Smooth muscle cell (in vitro differentiated cells): ENCODE data around the gene PAXIP1. TPM values are rescaled to one million over a fixed set of nuclear protein-coding genes. Genes with fewer than 3 reads are reported as not detected.
A peak's percentile ranks its signal among the peaks of the same experiment; 100 is the strongest.

Source experiments
- DNase-seq: peaks from one replicate; lab custom pipeline; 2025; ENCODE audit not compliant: unreplicated experiment; lab: John Stamatoyannopoulos, UW
- H2AFZ ChIP-seq: fragments of 200-600 bp; sonication (generic); 2 replicates; pipeline ENCODE4 v1.6.0; 2016; ENCODE audit warnings: antibody characterized with exemption, low read depth, mild to moderate bottlenecking
- H3F3A ChIP-seq: fragments of 200-600 bp; sonication (generic); 2 replicates; pipeline ENCODE4 v1.6.0; 2017; ENCODE audit warnings: antibody characterized with exemption, low read depth
- H3K27ac ChIP-seq: fragments of 200-600 bp; sonication (generic); 2 replicates; pipeline ENCODE4 v1.5.1; 2016; ENCODE audit warnings: low read depth, mild to moderate bottlenecking
- H3K27me3 ChIP-seq: fragments of 200-600 bp; sonication (generic); 2 replicates; pipeline ENCODE4 v1.6.1; 2016; ENCODE audit warnings: low read depth, mild to moderate bottlenecking
- H3K36me3 ChIP-seq: fragments of 200-600 bp; sonication (generic); 2 replicates; pipeline ENCODE4 v1.5.1; 2016; ENCODE audit warnings: low read depth
- H3K4me1 ChIP-seq: fragments of 200-600 bp; sonication (generic); 2 replicates; pipeline ENCODE4 v1.5.1; 2016; ENCODE audit warnings: low read depth
- H3K4me2 ChIP-seq: fragments of 200-600 bp; sonication (generic); 2 replicates; pipeline ENCODE4 v1.6.0; 2016; ENCODE audit warnings: mild to moderate bottlenecking
- H3K4me3 ChIP-seq: fragments of 200-600 bp; sonication (generic); 2 replicates; pipeline ENCODE4 v1.5.1; 2016; ENCODE audit warnings: mild to moderate bottlenecking
- H3K79me2 ChIP-seq: fragments of 200-600 bp; sonication (generic); 2 replicates; pipeline ENCODE4 v1.6.0; 2016; ENCODE audit warnings: low read depth, mild to moderate bottlenecking
- H3K9ac ChIP-seq: fragments of 200-600 bp; sonication (generic); 2 replicates; pipeline ENCODE4 v1.6.0; 2016; ENCODE audit warnings: low read depth
- H3K9me3 ChIP-seq: fragments of 200-600 bp; sonication (generic); replicated peaks from 2 replicates; pipeline ENCODE4 v1.5.1; 2016; ENCODE audit warnings: low read depth
- H4K20me1 ChIP-seq: fragments of 200-600 bp; sonication (generic); 2 replicates; pipeline ENCODE4 v1.6.0; 2016; ENCODE audit warnings: low read depth
- CTCF ChIP-seq: fragments of 200-600 bp; sonication (generic); IDR thresholded peaks from 2 replicates; pipeline ENCODE4 v1.5.1; 2017; ENCODE audit warnings: borderline replicate concordance, mild to moderate bottlenecking, antibody characterized with exemption; ENCODE audit not compliant: insufficient read depth, poor library complexity, severe bottlenecking
- WGBS: methylation state at CpG from one replicate; pipeline ENCODE4 v1.1.7; 2016; ENCODE audit warnings: low lambda C conversion rate; 5-methylcytosine and 5-hydroxymethylcytosine counted together
- polyA plus RNA-seq: library from polyadenylated mRNA; unstranded; fragments of >200 nt; fragmentation: Nextera tagmentation; extraction: Ambion mirVana; gene quantifications from 2 replicates; pipeline ENCODE4 v1.2.1, GENCODE V29; 2016
- total RNA-seq: library from RNA; depleted of rRNA; stranded (reverse); fragments of >200 nt; gene quantifications from 2 replicates; pipeline ENCODE4 v1.2.3, GENCODE V29; 2014

Gene PAXIP1
- total and polyA plus RNA-seq, 2 experiments from 2014 or later: 1.8 to 7.1 TPM

GRCh38 chr7:155002411-155003091 lies 373 bp downstream of the PAXIP1 start:
- H3F3A ChIP-seq: no peaks in the 10 kb centered on the region
- WGBS: 3% methylated on average over 15 of the region's 104 CpGs
- H4K20me1 ChIP-seq: peaks cover 20% of the 10 kb centered on the region
- peak overlapping the region; percentile 62 for H3K9ac ChIP-seq
- H3K4me2 ChIP-seq: peak overlapping the region; percentile 98
- no peaks in the 10 kb centered on the region for H3K9me3 ChIP-seq
- H3K4me3 ChIP-seq: peak overlapping the region; percentile 81
- peaks cover 3% of the 10 kb centered on the region for H3K36me3 ChIP-seq
- H2AFZ ChIP-seq: peak overlapping the region; percentile 88
- no peak for TF ChIP-seq CTCF
- peaks cover 6% of the 10 kb centered on the region for H3K4me1 ChIP-seq
- H3K27me3 ChIP-seq: no peaks in the 10 kb centered on the region
- H3K27ac ChIP-seq: no peak overlapping the region
- H3K79me2 ChIP-seq: peaks cover 22% of the 10 kb centered on the region
- peak; percentile 36 for DNase-seq

GRCh38 chr7:155001756-155002410 lies 1.0 kb downstream of the PAXIP1 start:
- TF ChIP-seq CTCF: no peak
- H3K4me1 ChIP-seq: peaks cover 6% of the 10 kb centered on the region
- 16% methylated on average over 24 of the region's 24 CpGs for WGBS
- H3K9ac ChIP-seq: peak overlapping the region; percentile 62
- peak overlapping the region; percentile 98 for H3K4me2 ChIP-seq
- H3K36me3 ChIP-seq: peaks cover 3% of the 10 kb centered on the region
- no peaks in the 10 kb centered on the region for H3F3A ChIP-seq
- H3K27me3 ChIP-seq: no peaks in the 10 kb centered on the region
- peaks cover 22% of the 10 kb centered on the region for H3K79me2 ChIP-seq
- peak overlapping the region; percentile 88 for H2AFZ ChIP-seq
- DNase-seq: no peak
- H4K20me1 ChIP-seq: peaks cover 20% of the 10 kb centered on the region
- no peaks in the 10 kb centered on the region for H3K9me3 ChIP-seq
- H3K27ac ChIP-seq: no peak overlapping the region
- H3K4me3 ChIP-seq: peak overlapping the region; percentile 81

GRCh38 chr7:155000795-155001194 lies 2.1 kb downstream of the PAXIP1 start:
- TF ChIP-seq CTCF: no peak

GRCh38 chr7:154998481-154998880 lies 4.4 kb downstream of the PAXIP1 start:
- H3K79me2 ChIP-seq: peaks cover 16% of the 10 kb centered on the region
- 97% methylated on average over 3 of the region's 3 CpGs for WGBS
- TF ChIP-seq CTCF: no peak
- H3K36me3 ChIP-seq: peaks cover 3% of the 10 kb centered on the region
- no peaks in the 10 kb centered on the region for H3K4me1 ChIP-seq
- no peak overlapping the region for H3K4me2 ChIP-seq
- no peaks in the 10 kb centered on the region for H3K27me3 ChIP-seq
- H2AFZ ChIP-seq: no peak overlapping the region
- H3K9me3 ChIP-seq: no peaks in the 10 kb centered on the region
- peaks cover 20% of the 10 kb centered on the region for H4K20me1 ChIP-seq
- no peak overlapping the region for H3K9ac ChIP-seq
- no peaks in the 10 kb centered on the region for H3F3A ChIP-seq
- no peak overlapping the region for H3K27ac ChIP-seq
- H3K4me3 ChIP-seq: no peak overlapping the region
- no peak for DNase-seq

More at GRCh38 chr7:155000795-155001194, 2.1 kb downstream of the PAXIP1 start:
- no peaks in the 10 kb centered on the region for H3K27me3 ChIP-seq
- H3K4me1 ChIP-seq: peaks cover 6% of the 10 kb centered on the region
- H3K4me3 ChIP-seq: no peak overlapping the region
- H3K9me3 ChIP-seq: no peaks in the 10 kb centered on the region
- no peak overlapping the region for H3K9ac ChIP-seq
- H3K36me3 ChIP-seq: peaks cover 3% of the 10 kb centered on the region
- no peak overlapping the region for H3K27ac ChIP-seq
- DNase-seq: no peak
- H3K79me2 ChIP-seq: peaks cover 22% of the 10 kb centered on the region
- 77% methylated on average over 2 of the region's 2 CpGs for WGBS
- no peaks in the 10 kb centered on the region for H3F3A ChIP-seq
- H4K20me1 ChIP-seq: peaks cover 20% of the 10 kb centered on the region
- no peak overlapping the region for H2AFZ ChIP-seq
- H3K4me2 ChIP-seq: no peak overlapping the region
